BE2C (cell line): ENCODE results near the gene SEPTIN8.
A peak's percentile ranks its signal among the peaks of the same experiment; 100 is the strongest.
"Not testable (repeated sequence)": the region's sequence is repeated elsewhere in the genome, so short reads cannot be mapped to it uniquely, and the experiment has no call there.

Experiments used
- DNase-seq: peaks from one replicate; pipeline ENCODE4 v3.0.0-alpha.2; 2020
- H3K27me3 ChIP-seq: fragments of 250-450 bp; sonication (Bioruptor Pico); 2 replicates; pipeline ENCODE4 v1.5.1; 2020; ENCODE audit warnings: mild to moderate bottlenecking
- H3K36me3 ChIP-seq: fragments of 250-450 bp; sonication (Bioruptor Pico); 2 replicates; pipeline ENCODE4 v1.5.1; 2020; ENCODE audit warnings: mild to moderate bottlenecking
- H3K4me1 ChIP-seq: fragments of 250-450 bp; sonication (Bioruptor Pico); 2 replicates; pipeline ENCODE4 v1.5.1; 2020
- H3K4me3 ChIP-seq: 2 replicates; pipeline ENCODE4 v1.5.1; 2011; ENCODE audit warnings: low read depth, low read length
- H3K9me3 ChIP-seq: fragments of 250-450 bp; sonication (Bioruptor Pico); 2 replicates; pipeline ENCODE4 v1.5.1; 2020
- CTCF ChIP-seq: IDR thresholded peaks from 2 replicates; pipeline ENCODE4 v1.5.1; 2012; ENCODE audit warnings: mild to moderate bottlenecking, low read depth, low read length

The SEPTIN8 gene

GRCh38 chr5:132807163-132807838 lies 30.3 kb upstream of the SEPTIN8 start:
- Histone ChIP-seq H3K9me3 (no peaks in the 10 kb centered on the region), H3K4me1 (peaks cover 16% of the 10 kb centered on the region), H3K4me3 (no peak overlapping the region), H3K36me3 (no peaks in the 10 kb centered on the region), H3K27me3 (no peaks in the 10 kb centered on the region)
- peak; percentile 61 for TF ChIP-seq CTCF
- DNase-seq, result peak; percentile 69

GRCh38 chr5:132806804-132807162 lies 29.7 kb upstream of the SEPTIN8 start:
- H3K4me1 ChIP-seq, result peaks cover 16% of the 10 kb centered on the region
- not testable (repeated sequence) for DNase-seq, H3K27me3 ChIP-seq, H3K9me3 ChIP-seq, H3K4me3 ChIP-seq, H3K36me3 ChIP-seq

DNA sequence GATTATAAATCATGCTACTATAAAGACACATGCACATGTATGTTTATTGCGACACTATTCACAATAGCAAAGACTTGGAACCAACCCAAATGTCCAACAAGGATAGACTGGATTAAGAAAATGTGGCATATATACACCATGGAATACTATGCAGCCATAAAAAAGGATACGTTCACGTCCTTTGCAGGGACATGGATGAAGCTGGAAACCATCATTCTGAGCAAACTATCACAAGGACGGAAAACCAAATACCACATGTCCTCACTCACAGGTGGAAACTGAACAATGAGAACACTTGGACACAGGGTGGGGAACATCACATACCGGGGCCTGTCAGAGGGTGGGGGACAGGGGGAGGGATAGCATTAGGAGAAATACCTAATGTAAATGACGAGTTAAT lies 28.8 kb upstream of the SEPTIN8 start:
- not testable (repeated sequence) for DNase-seq, H3K27me3 ChIP-seq, H3K4me3 ChIP-seq, H3K9me3 ChIP-seq, H3K36me3 ChIP-seq
- peaks cover 16% of the 10 kb centered on the region for H3K4me1 ChIP-seq

DNA sequence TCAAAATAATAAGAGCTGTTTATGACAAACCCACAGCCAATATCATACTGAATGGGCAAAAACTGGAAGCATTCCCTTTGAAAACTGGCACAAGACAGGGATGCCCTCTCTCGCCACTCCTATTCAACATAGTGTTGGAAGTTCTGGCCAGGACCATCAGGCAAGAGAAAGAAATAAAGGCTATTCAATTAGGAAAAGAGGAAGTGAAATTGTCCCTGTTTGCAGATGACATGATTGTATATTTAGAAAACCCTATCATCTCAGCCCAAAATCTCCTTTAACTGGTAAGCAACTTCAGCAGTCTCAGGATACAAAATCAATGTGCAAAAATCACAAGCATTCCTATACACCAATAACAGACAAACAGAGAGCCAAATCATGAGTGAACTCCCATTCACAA lies 27.2 kb upstream of the SEPTIN8 start:
- H3K27me3 ChIP-seq, DNase-seq, H3K36me3 ChIP-seq, H3K4me3 ChIP-seq, H3K9me3 ChIP-seq: not testable (repeated sequence)
- H3K4me1 ChIP-seq, result peaks cover 15% of the 10 kb centered on the region

GRCh38 chr5:132802685-132803066 lies 25.6 kb upstream of the SEPTIN8 start:
- not testable (repeated sequence) for H3K36me3 ChIP-seq, DNase-seq, H3K4me3 ChIP-seq, H3K4me1 ChIP-seq, H3K9me3 ChIP-seq, H3K27me3 ChIP-seq

DNA sequence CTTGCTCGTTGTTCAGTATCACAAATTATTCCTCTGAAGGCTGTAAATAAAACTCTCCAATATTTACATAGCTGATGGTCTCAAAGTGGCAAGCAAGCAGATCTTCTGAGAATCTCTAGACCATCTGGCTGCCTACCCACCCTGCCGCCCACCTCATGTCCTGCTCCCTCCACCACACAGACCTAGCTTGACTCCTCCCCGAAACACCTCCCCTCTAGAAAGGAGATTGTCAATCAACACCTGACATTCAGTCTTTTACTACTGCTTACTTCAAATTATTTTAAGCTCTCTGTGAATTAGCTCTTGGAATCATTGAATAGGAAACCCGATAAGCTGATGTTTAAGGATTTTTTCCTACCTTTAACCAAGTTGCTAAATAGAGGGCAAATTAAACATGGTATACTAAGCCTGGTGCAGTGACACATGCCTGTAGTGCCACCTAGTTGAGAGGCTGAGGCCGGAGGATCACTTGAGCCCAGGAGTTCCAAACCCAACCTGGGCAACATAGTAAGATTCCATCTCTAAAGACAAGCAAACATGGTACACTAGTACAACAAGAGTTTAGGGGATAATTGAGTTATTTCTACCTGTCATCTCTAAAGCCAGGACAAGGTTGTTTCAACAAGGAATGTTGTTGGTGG lies 25.1 kb upstream of the SEPTIN8 start:
- Histone ChIP-seq H3K4me1 (no peaks in the 10 kb centered on the region; the same call in 1 of the 2 replicates), H3K27me3 (no peaks in the 10 kb centered on the region), H3K9me3 (no peaks in the 10 kb centered on the region), H3K4me3 (no peak overlapping the region), H3K36me3 (no peaks in the 10 kb centered on the region)
- TF ChIP-seq CTCF, result no peak
- no peak for DNase-seq

DNA sequence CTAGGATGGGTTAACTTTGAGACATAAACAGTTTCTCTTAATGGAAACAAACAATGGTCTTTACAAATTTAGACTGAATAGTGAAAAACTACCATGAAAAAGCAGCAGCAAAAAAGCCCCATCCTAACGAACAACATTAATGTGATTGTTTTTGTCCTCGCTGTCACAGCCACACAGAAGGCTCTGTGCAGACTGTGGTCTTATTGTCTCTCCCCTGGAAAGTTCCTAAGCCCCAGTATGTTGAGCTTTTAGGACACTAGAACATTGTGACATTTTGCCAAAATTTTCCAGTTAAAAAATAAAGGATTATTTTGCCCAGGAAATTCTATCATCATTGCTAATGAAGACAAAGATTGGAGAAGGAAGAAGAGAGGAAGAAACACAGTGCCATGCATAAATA lies 23.5 kb upstream of the SEPTIN8 start:
- Histone ChIP-seq H3K9me3 (no peaks in the 10 kb centered on the region), H3K27me3 (no peaks in the 10 kb centered on the region), H3K36me3 (no peaks in the 10 kb centered on the region), H3K4me3 (no peak overlapping the region), H3K4me1 (no peaks in the 10 kb centered on the region)
- DNase-seq, result no peak
- no peak for TF ChIP-seq CTCF

- DNase-seq, result no peak
- Histone ChIP-seq H3K4me3 (no peak overlapping the region), H3K36me3 (no peaks in the 10 kb centered on the region), H3K27me3 (no peaks in the 10 kb centered on the region), H3K4me1 (no peaks in the 10 kb centered on the region), H3K9me3 (no peaks in the 10 kb centered on the region)
- no peak for TF ChIP-seq CTCF
Observed at GRCh38 chr5:132799392-132799791, 22.4 kb upstream of the SEPTIN8 start.
